AG10803 (cell line): ENCODE measurements around the gene SRGAP1.

ENCODE experiments used
- DNase-seq: peaks from one replicate; pipeline ENCODE4 v3.0.0; 2010; ENCODE audit warnings: low read depth
- H3K4me3 ChIP-seq: 2 replicates; pipeline ENCODE4 v1.5.1; 2011; ENCODE audit warnings: mild to moderate bottlenecking, low read length, control low read depth
- TF ChIP-seq, protein P1 (sequence below): conservative IDR thresholded peaks from 2 replicates; pipeline ENCODE4 v1.5.1; 2011; ENCODE audit warnings: mild to moderate bottlenecking, low read length, control low read depth, inconsistent platforms

The SRGAP1 gene

DNA sequence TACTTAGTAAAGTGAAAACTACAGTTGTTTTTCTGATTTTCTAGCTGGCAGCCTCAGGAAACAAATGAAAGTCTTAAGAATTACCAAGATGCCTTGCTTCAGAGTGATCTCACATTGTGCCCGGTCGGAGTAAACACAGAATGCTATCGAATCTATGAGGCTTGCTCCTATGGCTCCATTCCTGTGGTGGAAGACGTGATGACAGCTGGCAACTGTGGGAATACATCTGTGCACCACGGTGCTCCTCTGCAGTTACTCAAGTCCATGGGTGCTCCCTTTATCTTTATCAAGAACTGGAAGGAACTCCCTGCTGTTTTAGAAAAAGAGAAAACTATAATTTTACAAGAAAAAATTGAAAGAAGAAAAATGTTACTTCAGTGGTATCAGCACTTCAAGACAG, 35.9 kb upstream of the SRGAP1 start:
- DNase-seq: peak; percentile 45
- TF ChIP-seq, protein P1, sequence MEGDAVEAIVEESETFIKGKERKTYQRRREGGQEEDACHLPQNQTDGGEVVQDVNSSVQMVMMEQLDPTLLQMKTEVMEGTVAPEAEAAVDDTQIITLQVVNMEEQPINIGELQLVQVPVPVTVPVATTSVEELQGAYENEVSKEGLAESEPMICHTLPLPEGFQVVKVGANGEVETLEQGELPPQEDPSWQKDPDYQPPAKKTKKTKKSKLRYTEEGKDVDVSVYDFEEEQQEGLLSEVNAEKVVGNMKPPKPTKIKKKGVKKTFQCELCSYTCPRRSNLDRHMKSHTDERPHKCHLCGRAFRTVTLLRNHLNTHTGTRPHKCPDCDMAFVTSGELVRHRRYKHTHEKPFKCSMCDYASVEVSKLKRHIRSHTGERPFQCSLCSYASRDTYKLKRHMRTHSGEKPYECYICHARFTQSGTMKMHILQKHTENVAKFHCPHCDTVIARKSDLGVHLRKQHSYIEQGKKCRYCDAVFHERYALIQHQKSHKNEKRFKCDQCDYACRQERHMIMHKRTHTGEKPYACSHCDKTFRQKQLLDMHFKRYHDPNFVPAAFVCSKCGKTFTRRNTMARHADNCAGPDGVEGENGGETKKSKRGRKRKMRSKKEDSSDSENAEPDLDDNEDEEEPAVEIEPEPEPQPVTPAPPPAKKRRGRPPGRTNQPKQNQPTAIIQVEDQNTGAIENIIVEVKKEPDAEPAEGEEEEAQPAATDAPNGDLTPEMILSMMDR: no peak
- H3K4me3 ChIP-seq: no peak overlapping the region

DNA sequence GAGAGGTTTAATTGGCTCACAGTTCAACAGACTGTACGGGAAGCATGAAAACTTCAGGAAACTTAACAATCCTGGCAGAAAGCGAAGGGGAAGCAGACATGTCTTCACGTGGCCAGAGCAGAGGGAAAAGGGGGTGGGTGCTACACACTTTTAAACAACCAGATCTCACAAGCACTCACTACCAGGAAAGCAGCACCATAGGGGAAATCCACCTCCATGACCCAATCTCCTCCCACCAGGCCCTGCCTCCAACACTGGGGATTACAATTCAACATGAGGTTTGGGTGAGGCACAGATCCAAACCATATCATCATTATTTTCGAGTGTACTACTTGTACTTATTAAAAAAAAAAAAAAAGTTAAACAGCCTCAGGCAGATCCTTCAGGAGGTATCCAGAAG, 34.9 kb upstream of the SRGAP1 start:
- no peak overlapping the region for H3K4me3 ChIP-seq
- TF ChIP-seq, protein P1: no peak
- no peak for DNase-seq

DNA sequence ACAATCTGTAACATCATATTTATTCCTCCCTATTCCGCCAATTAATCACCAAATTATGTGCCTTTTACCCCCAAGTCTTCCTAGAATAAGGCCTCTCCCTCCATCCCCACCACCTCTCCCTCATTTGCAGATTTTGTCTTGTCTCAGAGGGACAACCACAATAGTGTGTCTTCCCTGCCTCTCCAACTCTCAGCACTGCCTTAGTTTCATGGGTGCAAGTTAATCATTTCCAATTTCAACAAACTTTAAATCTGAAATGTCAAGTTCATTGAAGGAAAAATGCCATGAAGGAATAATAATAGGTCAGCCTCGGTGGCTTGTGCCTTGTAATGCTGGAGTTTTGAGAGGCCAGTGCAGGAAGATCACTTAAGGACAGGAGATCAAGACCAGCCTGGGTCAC, 33.2 kb upstream of the SRGAP1 start:
- no peak overlapping the region for H3K4me3 ChIP-seq
- no peak for DNase-seq

DNA sequence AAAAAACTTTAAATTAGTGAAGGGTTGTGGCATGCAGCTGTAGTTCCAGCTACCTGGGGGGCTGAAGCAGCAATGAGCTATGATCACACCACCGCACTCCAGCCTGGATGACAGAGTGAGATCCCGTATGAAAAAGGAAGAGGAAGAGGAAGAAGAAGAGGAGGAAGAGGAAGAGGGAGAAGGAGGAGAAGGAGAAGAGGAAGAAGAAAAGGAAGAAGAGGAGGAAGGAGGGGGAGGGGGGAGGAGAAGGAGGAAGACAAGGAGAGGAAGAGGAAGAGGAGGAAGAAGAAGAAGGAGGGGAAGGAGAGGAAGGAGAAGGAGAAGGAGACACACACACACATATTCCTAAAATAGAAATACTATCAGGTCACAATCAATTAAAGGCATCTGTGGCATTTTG, 32.7 kb upstream of the SRGAP1 start:
- no peak for DNase-seq
- H3K4me3 ChIP-seq: no peak overlapping the region
- TF ChIP-seq, protein P1: no peak

More for the DNA sequence above, 33.2 kb upstream of the SRGAP1 start:
- TF ChIP-seq, protein P1: no peak

DNA sequence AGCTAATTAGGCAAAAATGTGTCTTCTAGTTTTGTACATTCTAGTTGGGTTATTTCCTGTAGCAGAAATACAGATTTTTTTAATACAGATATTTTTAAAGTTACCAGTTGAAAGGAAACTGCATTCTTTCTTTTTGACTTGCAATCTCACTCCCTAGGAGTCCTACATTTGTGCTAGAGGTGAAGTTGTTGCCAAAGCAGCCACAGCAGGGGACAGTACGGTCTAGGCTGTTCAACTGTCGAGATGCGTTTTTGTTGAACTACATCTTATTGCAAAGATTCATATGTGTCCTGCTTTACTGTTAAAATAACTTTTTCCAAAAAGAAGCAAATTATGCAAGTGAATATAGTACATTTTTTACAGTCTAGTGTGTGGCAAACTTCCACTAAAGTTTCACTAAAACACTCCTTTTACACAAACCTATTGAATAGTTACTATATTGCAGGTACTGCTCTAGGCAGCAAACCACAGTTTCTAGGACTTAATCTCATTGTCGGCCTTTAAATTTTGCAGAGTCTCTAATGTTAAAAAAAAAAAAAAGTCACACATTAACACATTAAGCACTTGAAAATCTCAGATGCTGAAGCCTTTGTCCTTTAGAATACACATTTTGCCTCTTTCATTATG, 30.2 kb upstream of the SRGAP1 start:
- no peak for DNase-seq
- TF ChIP-seq, protein P1: no peak
- no peak overlapping the region for H3K4me3 ChIP-seq

DNA sequence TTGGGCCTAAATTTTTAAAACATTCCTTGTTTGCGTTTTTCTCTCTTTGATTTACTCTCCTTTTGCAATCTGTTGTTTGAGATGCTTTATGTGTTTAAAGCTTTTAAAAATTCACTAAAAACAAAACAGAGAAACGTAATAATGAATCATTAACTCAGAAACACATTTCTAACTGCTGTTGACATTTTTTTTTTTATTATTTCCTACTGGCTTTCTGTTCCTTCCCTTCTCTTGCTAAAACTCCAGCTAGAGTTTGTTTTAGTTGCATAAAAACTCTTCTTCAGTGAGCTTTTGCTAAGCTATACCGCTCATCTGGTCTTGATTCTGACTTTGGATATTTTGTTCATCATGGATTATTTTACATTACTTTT, 29.0 kb upstream of the SRGAP1 start:
- TF ChIP-seq, protein P1: no peak

DNA sequence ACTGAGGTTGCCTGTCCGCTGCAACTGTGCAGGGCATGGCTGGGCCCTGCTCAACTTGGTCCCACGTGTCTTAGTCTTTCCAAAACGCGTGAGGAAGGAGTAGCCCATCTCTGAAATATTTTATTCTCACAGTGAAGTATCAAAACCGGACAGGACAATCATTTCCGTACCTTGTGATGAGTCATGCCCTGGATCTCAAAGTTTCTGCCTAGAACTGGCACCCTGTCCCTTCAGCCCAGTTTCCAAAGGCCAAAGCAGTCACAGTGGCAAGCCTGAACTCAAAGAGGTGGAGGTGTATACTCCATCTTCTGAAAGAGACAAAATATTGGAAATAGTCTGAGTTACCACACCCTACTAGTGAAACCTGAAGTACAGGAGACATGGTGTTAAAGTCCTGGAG, 28.5 kb upstream of the SRGAP1 start:
- TF ChIP-seq, protein P1: no peak
- DNase-seq: no peak
- no peak overlapping the region for H3K4me3 ChIP-seq

More for the DNA sequence above, 29.0 kb upstream of the SRGAP1 start:
- DNase-seq: no peak
- H3K4me3 ChIP-seq: no peak overlapping the region
